Fibroblast of skin of right quadriceps (primary cell): ENCODE results near the gene ZBTB40.

Source experiments
- DNase-seq: peaks from one replicate; pipeline ENCODE4 v3.0.0-alpha.2; 2013

The ZBTB40 gene

DNA sequence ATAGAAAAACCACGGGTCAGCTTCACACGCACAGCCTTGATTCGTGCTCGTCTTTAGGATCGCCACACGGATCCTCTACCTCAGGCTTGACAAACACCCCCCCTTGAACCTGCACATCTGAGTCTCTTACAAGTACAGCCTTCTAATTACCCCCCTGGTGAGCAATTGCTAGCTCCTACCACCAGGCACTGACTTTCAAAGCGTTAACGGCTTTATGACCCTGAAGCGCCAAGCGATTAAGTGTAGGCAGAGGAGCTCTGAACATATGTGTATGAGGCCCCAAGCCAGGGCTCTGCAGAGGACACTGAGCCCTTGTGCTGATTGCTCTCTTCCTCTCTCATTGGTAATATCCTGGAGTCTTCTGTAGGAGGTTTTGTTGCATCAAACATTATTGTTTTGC is 55.9 kb downstream of the ZBTB40 start:
- no peak for DNase-seq

DNA sequence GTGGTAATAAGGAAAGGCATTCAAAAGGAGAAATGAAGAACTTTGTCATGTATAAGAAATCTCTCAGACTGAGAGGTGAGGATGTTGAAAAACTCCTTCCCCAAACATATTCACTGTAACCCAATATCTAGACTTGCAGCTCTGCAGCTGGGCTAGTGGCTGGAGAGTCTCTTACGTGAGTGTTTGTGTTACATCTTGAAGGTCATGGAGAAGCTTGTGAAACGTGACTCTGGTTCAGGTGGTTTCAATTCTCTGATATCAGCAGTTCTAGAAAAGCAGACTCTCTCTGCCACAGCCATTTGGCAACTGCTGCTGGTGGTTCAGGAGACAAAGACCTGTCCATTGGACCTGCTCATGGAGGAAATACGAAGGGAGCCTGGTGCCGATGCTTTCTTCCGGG is 56.7 kb downstream of the ZBTB40 start:
- DNase-seq: no peak

DNA sequence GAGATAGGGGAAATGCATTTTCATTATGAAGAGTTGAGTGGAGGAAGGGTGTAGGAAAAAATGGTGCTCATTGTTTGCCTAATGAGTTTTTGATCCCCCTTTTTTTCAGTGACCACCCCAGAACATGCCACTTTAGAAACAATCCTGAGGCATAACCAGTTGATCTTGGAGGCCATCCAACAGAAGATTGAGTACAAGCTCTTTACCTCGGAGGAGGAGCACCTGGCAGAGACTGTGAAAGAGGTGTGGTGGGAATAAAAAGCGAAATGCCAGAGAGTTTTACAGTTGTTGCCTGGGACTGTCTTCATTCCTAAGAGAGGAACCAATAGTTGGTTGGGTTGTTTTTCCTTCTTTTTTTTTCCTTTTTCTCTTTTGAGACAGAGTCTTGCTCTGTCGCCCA is 57.3 kb downstream of the ZBTB40 start:
- no peak for DNase-seq

DNA sequence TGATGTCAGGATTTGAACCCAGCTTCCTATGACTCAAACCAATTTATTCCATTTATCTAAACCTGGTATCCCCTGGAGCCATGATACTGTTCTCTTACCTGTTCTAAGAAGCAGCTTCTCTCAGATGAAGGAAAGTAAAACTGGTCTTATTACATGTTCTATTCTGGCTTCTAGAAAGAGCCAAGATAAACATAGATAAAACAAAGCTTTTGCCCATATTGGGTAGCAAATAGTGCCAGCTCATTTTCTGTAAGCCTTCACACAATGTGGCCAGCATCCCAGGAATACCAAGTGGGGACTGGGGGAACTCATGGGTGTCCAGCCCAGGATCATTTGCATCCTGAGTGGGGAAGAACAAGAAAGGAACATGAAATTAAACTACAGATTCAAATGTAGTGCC is 58.2 kb downstream of the ZBTB40 start:
- DNase-seq: no peak

DNA sequence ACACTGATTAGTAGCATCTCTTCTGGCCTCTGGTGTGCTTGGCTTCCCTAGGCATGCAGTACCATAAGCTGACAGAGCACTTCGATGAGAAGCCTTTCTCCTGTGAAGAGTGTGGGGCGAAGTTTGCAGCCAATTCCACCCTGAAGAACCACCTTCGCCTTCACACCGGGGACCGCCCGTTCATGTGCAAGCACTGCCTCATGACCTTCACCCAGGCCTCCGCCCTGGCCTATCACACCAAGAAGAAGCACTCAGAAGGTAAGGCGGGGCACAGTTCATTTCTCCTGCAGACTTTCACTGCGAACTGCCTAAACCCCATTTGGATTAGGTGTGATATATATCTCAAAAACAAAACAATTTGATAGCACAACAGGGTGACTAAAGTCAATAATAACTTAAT is 61.2 kb downstream of the ZBTB40 start:
- DNase-seq: no peak

DNA sequence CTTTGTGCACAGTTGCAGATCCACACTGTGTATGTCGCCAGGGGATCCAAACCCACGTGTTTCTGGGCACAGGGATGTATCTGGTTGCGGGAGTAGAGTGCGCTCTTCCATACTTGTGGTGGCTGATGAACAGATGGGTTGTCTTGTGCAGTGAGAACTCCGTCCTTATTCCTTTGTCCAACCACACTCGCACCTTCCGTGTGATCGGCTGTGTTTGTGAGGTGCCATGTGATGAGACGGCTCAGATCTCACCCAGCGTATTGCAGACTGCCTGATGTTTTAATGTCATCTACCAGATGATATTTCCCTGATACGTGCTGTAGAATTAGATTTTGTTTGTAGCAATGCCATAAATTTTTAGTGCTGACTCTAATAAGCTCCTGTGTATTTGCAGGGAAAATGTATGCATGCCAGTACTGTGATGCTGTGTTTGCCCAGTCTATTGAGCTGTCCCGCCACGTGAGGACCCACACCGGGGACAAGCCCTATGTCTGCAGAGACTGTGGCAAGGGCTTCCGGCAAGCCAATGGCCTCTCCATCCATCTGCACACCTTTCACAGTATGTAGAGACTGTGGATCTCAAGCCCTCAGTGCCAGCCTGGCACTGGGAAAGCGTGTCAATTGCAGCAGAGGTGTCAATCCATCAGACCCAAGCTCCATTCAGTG is 65.4 kb downstream of the ZBTB40 start:
- DNase-seq: no peak

DNA sequence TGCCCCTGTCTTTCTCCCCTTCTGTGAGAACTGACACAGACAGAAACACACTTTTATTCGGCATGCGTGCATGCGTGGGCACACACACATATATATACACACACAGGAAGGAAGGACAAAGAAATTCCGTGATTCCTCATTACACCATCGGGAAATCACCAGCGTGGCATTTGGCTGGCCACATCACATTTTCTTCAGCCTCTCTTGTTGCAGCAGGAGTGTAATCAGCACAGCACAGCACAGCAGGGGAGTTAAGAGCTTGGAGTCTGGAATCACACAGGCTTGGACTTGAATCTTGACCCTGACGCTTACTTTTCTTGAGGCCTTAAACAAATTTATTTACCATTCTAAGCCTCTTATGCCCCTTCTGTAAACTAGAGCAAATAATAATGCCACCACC is 66.3 kb downstream of the ZBTB40 start:
- DNase-seq: no peak

DNA sequence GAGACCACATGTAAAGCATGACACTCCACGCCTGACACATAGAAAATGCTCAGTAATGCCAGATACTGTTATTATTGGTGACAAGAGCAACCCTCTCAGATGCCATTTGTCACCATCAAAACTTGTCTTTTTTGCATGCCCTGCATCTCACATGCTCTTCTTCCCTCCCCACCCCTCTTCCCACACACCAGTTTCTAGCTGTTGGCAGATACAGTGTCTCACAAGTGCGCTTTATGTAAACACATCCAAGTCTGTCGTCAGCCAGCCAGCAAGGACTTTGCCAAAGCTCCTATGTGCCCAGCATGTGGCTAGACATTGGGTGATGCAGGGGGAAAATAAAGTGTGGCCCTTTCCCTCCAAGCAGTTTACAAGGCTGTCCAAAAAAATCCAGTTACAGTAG is 66.7 kb downstream of the ZBTB40 start:
- no peak for DNase-seq

DNA sequence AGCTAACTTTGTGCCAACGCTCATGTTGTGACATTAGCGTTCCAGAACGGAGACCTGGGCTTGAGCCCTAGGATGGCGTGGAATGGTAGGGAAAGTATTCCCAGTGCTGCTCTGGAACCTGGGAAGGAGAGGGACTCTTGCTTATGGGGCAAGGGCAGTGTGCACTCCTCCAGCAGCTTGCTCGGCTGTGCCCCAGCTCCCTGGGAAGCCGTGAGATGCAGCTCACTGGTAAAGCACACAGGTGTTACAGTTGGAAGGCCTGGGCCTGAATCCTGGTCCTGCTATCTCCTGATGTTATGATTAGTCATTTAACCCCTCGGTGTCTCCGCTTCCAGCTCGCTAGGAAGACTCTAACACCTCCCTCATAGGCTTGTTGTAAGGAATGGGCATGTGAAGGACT is 69.2 kb downstream of the ZBTB40 start:
- no peak for DNase-seq

DNA sequence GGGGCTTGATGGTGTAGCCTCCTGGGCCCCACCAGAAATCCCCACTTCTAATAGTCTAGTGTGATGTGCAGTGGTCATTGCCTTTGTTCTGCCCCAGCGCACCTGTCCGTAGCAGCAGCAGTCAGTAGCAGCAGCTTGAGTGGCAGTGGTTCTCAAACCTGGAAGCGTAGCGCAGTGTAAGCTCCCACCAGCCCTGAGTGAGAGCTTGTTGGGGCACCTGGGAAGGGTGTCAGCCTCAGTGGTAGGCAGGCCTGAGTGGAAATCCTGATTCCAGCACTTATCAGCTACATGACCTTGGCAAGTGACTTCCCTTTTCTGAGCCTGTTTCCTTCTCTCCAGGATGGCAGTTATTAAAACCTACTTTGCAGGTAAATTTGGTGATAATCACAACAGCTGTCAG is 70.0 kb downstream of the ZBTB40 start:
- DNase-seq: no peak

DNA sequence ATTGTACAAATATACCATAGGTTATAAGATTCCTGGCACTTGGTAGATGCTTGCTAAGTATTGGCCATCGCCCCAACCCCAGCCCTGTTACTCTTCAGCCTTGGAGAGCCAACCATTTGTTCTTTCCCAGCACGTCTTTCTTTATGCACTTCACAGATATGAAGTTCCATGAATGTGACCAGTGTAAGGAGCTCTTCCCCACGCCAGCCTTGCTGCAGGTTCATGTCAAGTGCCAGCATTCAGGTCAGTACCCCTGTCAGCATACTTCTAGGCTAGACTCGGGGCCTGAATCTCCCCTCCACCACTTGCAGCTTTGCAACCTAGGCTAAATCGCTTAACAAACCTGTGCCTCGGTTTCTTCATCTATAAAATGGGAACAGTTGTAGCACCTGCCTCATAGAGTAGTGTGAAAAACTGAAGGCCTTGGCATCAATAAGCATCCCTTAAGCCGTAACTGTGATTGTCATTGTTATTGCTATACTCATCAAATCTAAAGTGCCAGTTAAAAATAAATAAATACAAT is 70.6 kb downstream of the ZBTB40 start:
- no peak for DNase-seq

DNA sequence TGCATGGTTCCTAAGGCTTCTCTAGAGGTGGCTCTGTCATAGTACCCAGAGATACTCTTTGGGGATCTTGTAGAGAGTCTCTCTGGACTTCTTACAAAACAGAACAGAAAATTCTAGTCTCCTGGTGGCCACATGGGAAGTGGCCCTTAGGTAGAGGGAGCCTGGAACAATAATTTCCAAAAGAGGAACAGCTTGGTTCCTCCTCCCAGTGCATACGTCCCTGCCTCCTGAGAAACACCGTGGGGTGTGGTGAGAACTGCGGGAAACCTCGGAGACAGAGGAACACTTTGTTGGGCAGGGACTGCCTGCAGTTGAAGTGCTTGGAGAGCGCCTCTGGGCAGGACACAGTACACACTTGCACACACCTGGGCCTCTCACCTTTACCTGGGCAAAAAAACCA is 72.8 kb downstream of the ZBTB40 start:
- DNase-seq: no peak

DNA sequence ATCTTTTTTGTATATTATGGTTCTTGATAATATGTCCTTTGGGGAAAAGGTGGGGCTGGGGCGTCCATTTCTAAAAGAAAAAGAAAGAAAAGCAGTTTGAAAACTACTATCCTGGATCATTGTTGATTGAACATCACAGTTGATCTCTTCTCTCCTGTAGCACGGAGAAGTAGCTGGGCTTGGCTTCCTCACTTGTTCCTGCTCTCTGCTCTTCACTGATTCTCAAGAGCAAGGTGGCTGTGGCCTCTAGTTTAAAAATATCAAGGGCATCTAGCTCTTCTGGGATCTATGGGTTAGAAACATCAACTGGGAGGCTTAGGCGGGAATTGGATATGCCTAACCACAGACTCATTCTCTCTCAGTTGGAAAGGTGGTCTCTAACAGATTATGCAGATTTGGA is 73.6 kb downstream of the ZBTB40 start:
- DNase-seq: no peak

DNA sequence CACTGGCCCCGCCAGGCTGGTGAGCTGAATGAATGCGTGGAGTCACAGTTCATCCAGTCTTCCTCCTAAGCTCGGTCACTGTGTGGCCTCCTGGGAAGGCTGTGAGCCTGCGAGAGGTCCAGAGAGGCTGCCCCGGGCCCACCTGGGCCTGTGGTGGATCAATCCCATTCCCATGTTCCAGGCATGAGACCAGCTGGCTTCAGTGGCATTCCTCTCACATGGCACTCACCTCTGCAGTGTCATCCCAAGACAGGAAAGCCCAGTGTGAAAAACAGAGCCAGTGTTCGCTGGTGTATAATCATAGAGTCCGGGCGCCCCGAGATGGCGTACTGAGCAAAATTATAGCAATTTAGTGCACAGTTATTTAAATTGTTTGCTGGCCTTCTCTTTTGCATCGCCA is 74.0 kb downstream of the ZBTB40 start:
- DNase-seq: no peak

DNA sequence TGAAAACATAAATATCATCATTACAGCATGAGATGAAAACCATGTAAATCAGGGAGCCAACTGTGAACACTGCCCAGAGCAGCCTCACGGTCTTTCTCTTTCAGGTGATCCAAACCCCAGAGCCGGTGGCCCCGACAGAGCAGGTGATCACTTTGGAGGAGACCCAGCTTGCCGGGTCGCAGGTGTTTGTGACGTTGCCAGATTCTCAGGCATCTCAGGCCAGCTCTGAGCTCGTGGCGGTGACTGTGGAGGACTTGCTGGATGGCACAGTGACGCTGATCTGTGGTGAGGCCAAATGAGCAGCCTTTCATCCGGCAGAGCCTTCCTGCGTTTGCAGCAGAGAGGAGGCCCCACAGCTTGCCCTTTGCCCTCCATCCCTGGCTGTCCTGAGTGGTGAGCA is 74.4 kb downstream of the ZBTB40 start:
- DNase-seq: no peak

DNA sequence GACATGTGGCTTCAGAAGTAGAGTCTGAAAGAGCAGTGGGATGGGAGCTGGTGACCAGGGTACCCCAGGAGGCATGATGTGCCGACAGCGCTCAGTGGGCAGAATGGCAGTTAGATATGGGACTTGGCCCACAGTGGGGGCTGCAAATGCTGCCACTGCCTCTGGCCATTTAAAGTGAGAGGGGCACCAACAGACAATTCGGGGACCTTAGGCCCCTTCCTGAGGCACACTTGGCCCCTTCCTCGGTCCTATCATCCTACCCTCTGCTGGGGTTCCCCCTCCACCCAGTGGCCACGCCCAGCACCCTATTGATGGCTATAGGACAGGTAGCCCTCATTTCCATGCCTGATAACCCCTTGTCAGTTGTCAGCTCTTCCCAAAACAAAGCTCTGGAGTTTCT is 75.0 kb downstream of the ZBTB40 start:
- no peak for DNase-seq

DNA sequence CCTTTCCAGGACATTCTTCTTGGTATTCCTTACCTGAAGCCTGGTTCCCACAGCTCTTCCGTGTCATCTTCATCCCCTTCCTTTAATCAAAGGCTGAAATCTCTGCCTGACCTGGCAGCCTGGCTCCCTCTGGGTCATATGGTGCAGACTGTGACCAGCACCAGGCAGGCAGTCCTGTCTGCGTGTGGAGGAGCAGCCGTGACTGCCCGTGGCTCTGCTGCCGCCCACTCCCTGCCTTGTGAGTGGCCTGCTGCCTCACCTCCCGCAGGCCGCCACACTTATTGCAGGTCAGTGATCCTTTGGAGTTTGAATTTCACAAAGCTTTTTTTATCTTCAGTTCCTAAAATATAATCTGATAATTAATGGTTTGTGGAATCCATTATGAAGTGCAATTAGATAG is 75.5 kb downstream of the ZBTB40 start:
- no peak for DNase-seq

DNA sequence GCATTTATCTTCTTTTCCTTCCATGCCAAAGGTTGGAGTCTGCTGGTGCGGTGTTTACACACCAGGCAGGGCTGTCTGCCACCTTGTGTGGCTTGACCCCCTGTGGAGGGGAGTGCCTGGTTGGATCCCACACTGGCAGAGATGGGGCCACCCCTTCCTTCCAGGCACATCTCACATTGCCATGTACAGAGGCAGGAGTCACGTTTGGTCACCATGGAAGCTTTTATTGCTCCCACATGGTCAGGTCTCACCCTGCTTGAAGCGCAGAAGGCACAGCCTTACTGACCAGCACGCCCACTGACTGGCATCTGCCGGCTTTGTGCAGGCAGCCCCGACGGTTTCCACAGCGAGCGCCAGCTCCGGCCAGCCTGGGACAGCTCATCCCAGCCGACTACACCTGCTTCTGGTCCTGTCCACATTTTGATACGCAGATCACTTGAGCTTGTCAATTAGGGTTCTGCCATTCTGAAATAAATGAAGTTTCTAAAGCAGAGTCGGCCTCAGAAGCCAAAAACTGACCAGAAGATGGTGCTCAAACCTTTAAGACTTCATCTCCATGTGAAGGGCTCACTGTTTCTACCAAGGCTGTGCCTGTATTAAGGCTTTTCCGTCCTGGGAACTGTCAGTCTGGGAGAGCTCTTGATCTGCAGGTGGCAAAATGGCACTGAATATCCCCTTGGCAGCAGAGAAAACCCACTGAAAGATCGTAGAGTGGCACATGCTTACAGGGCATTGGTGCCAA is 76.1 kb downstream of the ZBTB40 start:
- no peak for DNase-seq

DNA sequence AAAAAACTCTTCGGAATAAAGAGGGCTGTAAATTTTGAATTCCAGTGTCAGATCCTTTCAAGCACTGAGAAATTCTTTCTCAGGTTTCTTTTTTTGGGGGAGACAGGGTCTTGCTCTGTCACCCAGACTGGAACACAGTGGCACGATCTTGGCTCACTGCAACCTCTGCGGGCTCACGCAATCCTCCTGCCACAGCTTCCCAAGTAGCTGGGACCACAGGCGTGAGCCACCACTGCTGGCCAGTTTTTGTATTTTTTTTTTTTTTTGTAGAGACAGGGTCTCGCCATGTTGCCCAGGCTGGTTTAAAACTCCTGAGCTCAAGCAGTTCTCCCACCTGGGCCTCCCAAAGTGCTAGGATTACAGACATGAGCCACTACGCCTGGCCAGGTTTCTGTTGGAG is 76.8 kb downstream of the ZBTB40 start:
- DNase-seq: no peak

DNA sequence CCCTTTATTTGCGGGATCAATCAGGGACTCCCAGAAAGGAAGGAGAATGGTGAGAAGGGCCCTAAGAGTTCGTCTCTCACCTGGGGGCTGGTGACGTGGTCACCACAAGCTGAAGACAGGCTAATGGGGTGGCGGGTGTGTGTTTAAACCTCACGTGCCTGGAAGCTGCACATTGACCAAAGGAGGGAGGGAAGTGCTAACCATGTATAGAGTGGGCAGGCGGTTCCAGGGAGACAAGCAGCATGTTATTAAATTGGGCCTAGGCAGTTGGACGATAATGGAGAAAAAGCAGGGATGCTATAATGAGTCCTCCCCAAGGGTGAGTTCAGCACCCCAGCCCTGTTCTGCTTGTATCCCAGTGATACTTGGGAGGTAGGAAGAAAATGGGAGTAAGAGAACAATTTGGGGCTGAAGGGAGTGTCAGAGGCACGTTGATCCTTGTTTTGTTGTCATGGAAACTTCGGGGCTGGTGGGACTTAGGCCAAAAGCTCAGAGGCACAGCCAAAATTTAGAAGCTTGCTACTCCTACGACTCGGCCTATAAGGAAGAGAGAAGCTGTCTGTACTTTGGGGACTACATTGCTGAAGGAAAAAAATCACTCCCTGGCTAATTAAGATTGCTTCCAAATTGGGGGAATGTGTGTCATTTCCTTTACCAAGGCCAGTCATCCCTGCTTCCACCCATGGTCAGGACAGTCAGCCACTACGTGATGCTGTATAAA is 78.4 kb downstream of the ZBTB40 start:
- peak; percentile 41 for DNase-seq

DNA sequence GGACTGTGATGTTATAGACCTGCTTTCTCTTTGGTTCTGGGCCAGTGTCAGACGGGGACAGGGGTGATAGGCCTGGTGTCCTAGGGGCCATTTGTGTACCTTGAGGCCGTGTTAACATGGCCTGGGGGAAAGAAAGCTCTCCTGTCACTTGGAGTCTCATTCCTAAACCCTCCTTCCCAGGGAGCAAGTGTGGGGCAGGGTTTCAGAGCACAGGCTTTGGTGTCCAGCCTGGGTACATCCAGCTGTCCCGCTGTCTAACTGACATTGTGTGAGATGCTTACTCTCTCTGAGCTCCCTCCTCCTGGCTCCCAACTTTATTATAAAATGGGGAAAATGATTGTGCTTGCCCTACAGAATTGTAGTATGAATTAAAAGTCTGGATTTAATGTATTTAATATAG is 79.1 kb downstream of the ZBTB40 start:
- no peak for DNase-seq

DNA sequence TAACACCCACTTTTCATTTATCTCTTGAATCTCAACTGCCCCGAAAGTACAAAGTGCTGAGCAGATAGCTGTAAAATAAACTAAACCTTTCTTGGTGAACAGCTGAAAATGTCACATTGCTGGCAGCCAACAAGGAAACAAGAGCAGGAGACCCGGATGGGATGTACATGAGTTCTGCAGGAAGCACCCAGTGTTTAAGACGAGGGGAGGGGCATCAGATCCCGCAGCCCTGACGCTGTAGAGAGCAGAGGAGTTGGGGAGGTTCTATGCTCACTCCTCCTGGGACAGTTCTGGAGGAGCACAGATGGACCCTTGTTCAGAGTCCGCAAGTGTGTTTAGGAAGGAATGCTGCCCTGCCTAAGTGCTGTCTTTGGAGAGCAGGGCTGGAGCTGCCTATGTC is 79.6 kb downstream of the ZBTB40 start:
- no peak for DNase-seq

DNA sequence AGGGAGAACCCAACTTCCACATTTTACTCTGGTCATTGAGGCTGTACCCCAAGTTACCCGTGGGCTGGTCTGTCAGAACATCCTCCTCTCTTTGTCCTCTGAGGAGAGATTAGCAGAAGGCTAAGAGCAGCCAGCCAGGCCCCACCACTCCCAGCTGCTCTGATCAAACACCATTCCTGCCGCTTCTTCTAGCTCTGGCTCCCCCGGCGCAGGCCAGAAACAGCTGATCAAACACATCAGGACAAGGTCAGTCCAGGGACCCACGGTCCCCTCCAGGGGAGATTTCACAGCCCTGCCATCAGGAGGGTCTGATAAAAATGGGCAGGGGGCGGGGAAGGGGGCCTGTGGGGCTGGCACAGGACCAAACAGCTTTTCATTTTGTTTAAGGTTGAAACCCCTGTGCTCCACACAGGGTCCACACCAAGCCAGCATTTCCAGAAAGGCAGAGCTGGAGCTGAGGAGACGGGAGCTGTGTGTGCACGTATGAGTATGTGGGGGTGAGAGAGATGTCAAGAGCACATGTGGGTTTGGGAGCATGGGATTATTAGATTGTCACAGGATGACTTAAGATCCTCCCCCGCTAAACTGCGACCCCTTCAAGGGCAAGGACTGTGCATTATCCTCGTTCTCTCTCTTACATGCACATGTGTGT is 81.7 kb downstream of the ZBTB40 start:
- DNase-seq: no peak

DNA sequence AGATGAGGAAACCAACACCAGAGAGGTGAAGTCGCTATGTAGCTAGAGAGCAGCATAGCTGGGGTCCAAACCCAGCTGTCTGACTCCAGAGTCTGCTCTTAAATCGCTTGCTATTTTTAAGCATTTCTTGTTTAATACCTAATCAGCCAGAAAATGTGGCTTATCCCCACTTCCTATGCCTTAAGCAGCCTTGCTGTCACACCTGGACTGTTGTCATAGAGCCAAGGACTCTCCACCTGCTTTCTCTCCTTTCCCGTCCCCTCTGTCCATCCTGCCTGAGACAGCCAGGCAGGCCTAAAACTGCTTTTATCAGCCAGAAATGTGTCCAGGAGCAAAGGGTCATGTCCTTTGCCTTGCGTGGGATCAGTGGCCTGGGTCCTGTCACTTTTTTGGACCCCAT is 83.3 kb downstream of the ZBTB40 start:
- no peak for DNase-seq
